Muscle layer of colon (tissue), 2 donors: ENCODE measurements around the gene ADGRA1.

Source experiments
- H3K27ac ChIP-seq: one replicate; pipeline ENCODE4 v1.7.0; 2013; ENCODE audit warnings: low read depth, mild to moderate bottlenecking, low read length, moderate library complexity
- H3K27me3 ChIP-seq, 2 donors: one replicate each; pipeline ENCODE4 v1.7.0; 2013; ENCODE audit warnings: low read length in 2 of 2, mild to moderate bottlenecking in 2 of 2; ENCODE audit not compliant: insufficient read depth in 2 of 2, control insufficient read depth in 1 of 2
- H3K36me3 ChIP-seq: one replicate; pipeline ENCODE4 v1.7.0; 2013; ENCODE audit warnings: mild to moderate bottlenecking, low read length; ENCODE audit not compliant: insufficient read depth
- H3K4me1 ChIP-seq: one replicate; pipeline ENCODE4 v1.7.0; 2013; ENCODE audit warnings: mild to moderate bottlenecking, low read length; ENCODE audit not compliant: insufficient read depth
- H3K4me3 ChIP-seq, 2 donors: one replicate each; pipeline ENCODE4 v1.7.0; 2013; ENCODE audit warnings: low read length in 2 of 2, low read depth in 1 of 2, mild to moderate bottlenecking in 1 of 2, moderate library complexity in 1 of 2
- H3K9ac ChIP-seq: one replicate; pipeline ENCODE4 v1.7.0; 2013; ENCODE audit warnings: low read length
- H3K9me3 ChIP-seq: one replicate; pipeline ENCODE4 v1.7.0; 2013; ENCODE audit warnings: mild to moderate bottlenecking, low read length
- donor health status: abdominal sarcoma.
- donor health status: Adenocarcinoma of cecum.

Gene ADGRA1

GRCh38 chr10:133100186-133100585, 12.5 kb downstream of the ADGRA1 start:
- H3K27ac ChIP-seq = no peak overlapping the region
- H3K4me3 ChIP-seq = no peak overlapping the region
- H3K9ac ChIP-seq = no peak overlapping the region
- H3K9me3 ChIP-seq = no peaks in the 10 kb centered on the region
- peaks cover 0 to 54% of the 10 kb centered on the region in 2 donors for H3K27me3 ChIP-seq
- H3K4me1 ChIP-seq = no peaks in the 10 kb centered on the region
- H3K36me3 ChIP-seq = no peaks in the 10 kb centered on the region

- H3K27ac ChIP-seq = no peak overlapping the region
Observed at GRCh38 chr10:133100706-133101415, 13.1 kb downstream of the ADGRA1 start.

GRCh38 chr10:133101416-133101810, 13.7 kb downstream of the ADGRA1 start:
- Histone ChIP-seq H3K4me3 (no peak overlapping the region), H3K9ac (no peak overlapping the region), H3K9me3 (no peaks in the 10 kb centered on the region), H3K4me1 (no peaks in the 10 kb centered on the region), H3K27me3 (peaks cover 0 to 57% of the 10 kb centered on the region in 2 donors), H3K36me3 (no peaks in the 10 kb centered on the region), H3K27ac (no peak overlapping the region)

More at GRCh38 chr10:133100706-133101415, 13.1 kb downstream of the ADGRA1 start:
- H3K36me3 ChIP-seq = no peaks in the 10 kb centered on the region
- H3K27me3 ChIP-seq = peaks cover 0 to 56% of the 10 kb centered on the region in 2 donors
- no peaks in the 10 kb centered on the region for H3K4me1 ChIP-seq
- H3K9me3 ChIP-seq = no peaks in the 10 kb centered on the region
- no peak overlapping the region for H3K4me3 ChIP-seq
- no peak overlapping the region for H3K9ac ChIP-seq

GRCh38 chr10:133102415-133103095, 14.8 kb downstream of the ADGRA1 start:
- Histone ChIP-seq H3K27ac (no peak overlapping the region), H3K27me3 (peaks cover 0 to 49% of the 10 kb centered on the region in 2 donors), H3K4me3 (no peak overlapping the region), H3K9me3 (no peaks in the 10 kb centered on the region), H3K4me1 (no peaks in the 10 kb centered on the region), H3K36me3 (no peaks in the 10 kb centered on the region), H3K9ac (no peak overlapping the region)

GRCh38 chr10:133103311-133103910, 15.7 kb downstream of the ADGRA1 start:
- Histone ChIP-seq H3K4me1 (no peaks in the 10 kb centered on the region), H3K36me3 (no peaks in the 10 kb centered on the region), H3K27ac (no peak overlapping the region), H3K9ac (no peak overlapping the region), H3K9me3 (no peaks in the 10 kb centered on the region), H3K27me3 (peaks cover 0 to 48% of the 10 kb centered on the region in 2 donors), H3K4me3 (no peak overlapping the region)

- no peaks in the 10 kb centered on the region for H3K9me3 ChIP-seq
- no peaks in the 10 kb centered on the region for H3K36me3 ChIP-seq
- no peak overlapping the region for H3K27ac ChIP-seq
- H3K9ac ChIP-seq = no peak overlapping the region
- H3K4me1 ChIP-seq = no peaks in the 10 kb centered on the region
- no peak overlapping the region for H3K4me3 ChIP-seq
- peaks cover 0 to 39% of the 10 kb centered on the region in 2 donors for H3K27me3 ChIP-seq
Observed at GRCh38 chr10:133104068-133104962, 16.6 kb downstream of the ADGRA1 start.

GRCh38 chr10:133104963-133105640, 17.4 kb downstream of the ADGRA1 start:
- Histone ChIP-seq H3K4me3 (no peak overlapping the region), H3K9me3 (no peaks in the 10 kb centered on the region), H3K27me3 (peaks cover 0 to 36% of the 10 kb centered on the region in 2 donors), H3K27ac (no peak overlapping the region), H3K9ac (no peak overlapping the region), H3K4me1 (no peaks in the 10 kb centered on the region), H3K36me3 (no peaks in the 10 kb centered on the region)

GRCh38 chr10:133105686-133106390, 18.1 kb downstream of the ADGRA1 start:
- Histone ChIP-seq H3K27me3 (peaks cover 0 to 32% of the 10 kb centered on the region in 2 donors), H3K9ac (no peak overlapping the region), H3K36me3 (no peaks in the 10 kb centered on the region), H3K27ac (no peak overlapping the region), H3K9me3 (no peaks in the 10 kb centered on the region), H3K4me3 (no peak overlapping the region), H3K4me1 (no peaks in the 10 kb centered on the region)

GRCh38 chr10:133106516-133106915, 18.8 kb downstream of the ADGRA1 start:
- Histone ChIP-seq H3K36me3 (no peaks in the 10 kb centered on the region), H3K27ac (no peak overlapping the region), H3K4me1 (no peaks in the 10 kb centered on the region), H3K9ac (no peak overlapping the region), H3K9me3 (no peaks in the 10 kb centered on the region), H3K4me3 (no peak overlapping the region), H3K27me3 (peaks cover 0 to 31% of the 10 kb centered on the region in 2 donors)

GRCh38 chr10:133107442-133107841, 19.7 kb downstream of the ADGRA1 start:
- Histone ChIP-seq H3K9ac (no peak overlapping the region), H3K9me3 (no peaks in the 10 kb centered on the region), H3K4me3 (no peak overlapping the region), H3K4me1 (no peaks in the 10 kb centered on the region), H3K27ac (no peak overlapping the region), H3K27me3 (peaks cover 0 to 32% of the 10 kb centered on the region in 2 donors), H3K36me3 (no peaks in the 10 kb centered on the region)
